GM12878 (cell line): ENCODE results near the gene RBMS3. TPM values are rescaled to one million over a fixed set of nuclear protein-coding genes. Genes with fewer than 3 reads are reported as not detected.

Experiments used
- ATAC-seq: fragments of 200-7000 bp; cut with Tn5 transposase; 3 replicates; pipeline ENCODE4 v1.9.1; 2020; ENCODE audit warnings: mild to moderate bottlenecking, moderate library complexity
- BruUV-seq: library from RNA; stranded (reverse); fragments of 400-500 nt; replicated peaks from 2 replicates; lab custom pipeline; 2021; lab: Mats Ljungman, UMichigan
- CTCF ChIA-PET: fragments of 300-600 bp; sonication (Branson Sonifier 250); formaldehyde crosslinking; extraction: SDS; loops from one replicate; lab custom pipeline; 2021; ENCODE audit warnings: inconsistent platforms; lab: Yijun Ruan, JAX
- POLR2A ChIA-PET: fragments of 350-600 bp; formaldehyde crosslinking; extraction: SDS; loops from one replicate; lab custom pipeline; 2021; ENCODE audit warnings: inconsistent platforms; lab: Charles Lee
- RAD21 ChIA-PET: fragments of 300-600 bp; sonication (Branson Sonifier 250); formaldehyde crosslinking; loops from one replicate; lab custom pipeline; 2023; ENCODE audit warnings: antibody characterized with exemption; ENCODE audit not compliant: unreplicated experiment; lab: Charles Lee
- SMC1A ChIA-PET: fragments of 300-600 bp; sonication (Branson Sonifier 250); formaldehyde crosslinking; loops from one replicate; lab custom pipeline; 2023; ENCODE audit not compliant: unreplicated experiment, uncharacterized antibody; lab: Charles Lee
- DNase-seq: peaks from one replicate; pipeline ENCODE4 v3.0.0-alpha.2; 2011; ENCODE audit warnings: low read depth, low spot score
- FAIRE-seq: peaks from 3 replicates; lab custom pipeline; 2011; peaks lifted over from hg19 to GRCh38; lab: Jason Lieb, UNC
- H2AFZ ChIP-seq: 2 replicates; pipeline ENCODE4 v1.6.0; 2011; ENCODE audit warnings: low read depth, low read length, control low read depth; ENCODE audit not compliant: control insufficient read depth
- H3K27ac ChIP-seq: 2 replicates; pipeline ENCODE4 v1.5.1; 2011; ENCODE audit warnings: control low read depth; ENCODE audit not compliant: control insufficient read depth, insufficient read depth
- H3K27me3 ChIP-seq, 2 experiments: replicated peaks in 1 of 2; 2 replicates each; pipeline versions ENCODE4 v1.6.0 to v1.6.1; 2011; ENCODE audit warnings: low read length in 1 of 2; ENCODE audit not compliant: control insufficient read depth in 2 of 2, insufficient read depth in 2 of 2
- H3K36me3 ChIP-seq, 2 experiments: 2 replicates each; pipeline ENCODE4 v1.5.1; 2011; ENCODE audit warnings: low read length in 1 of 2; ENCODE audit not compliant: control insufficient read depth in 2 of 2, insufficient read depth in 2 of 2
- H3K4me1 ChIP-seq: 2 replicates; pipeline ENCODE4 v1.6.1; 2011; ENCODE audit warnings: mild to moderate bottlenecking, low read length, moderate library complexity, mixed read lengths; ENCODE audit not compliant: control insufficient read depth, insufficient read depth
- H3K4me2 ChIP-seq: 2 replicates; pipeline ENCODE4 v1.6.0; 2011; ENCODE audit warnings: control low read depth; ENCODE audit not compliant: control insufficient read depth, insufficient read depth
- H3K4me3 ChIP-seq: fragments of 200-600 bp; sonication (generic); 2 replicates; pipeline ENCODE4 v1.5.1; 2016
- H3K79me2 ChIP-seq: 2 replicates; pipeline ENCODE4 v1.6.0; 2011; ENCODE audit warnings: low read length; ENCODE audit not compliant: control insufficient read depth, insufficient read depth
- H3K9ac ChIP-seq: 2 replicates; pipeline ENCODE4 v1.8.0; 2011; ENCODE audit warnings: low read length, control low read depth, mixed read lengths; ENCODE audit not compliant: control insufficient read depth, insufficient read depth
- H3K9me3 ChIP-seq: replicated peaks from 3 replicates; pipeline ENCODE4 v1.5.1; 2011; ENCODE audit warnings: mild to moderate bottlenecking, low read length; ENCODE audit not compliant: control insufficient read depth, insufficient read depth
- H4K20me1 ChIP-seq: 2 replicates; pipeline ENCODE4 v1.6.0; 2011; ENCODE audit not compliant: control insufficient read depth, insufficient read depth
- CHD4 ChIP-seq: fragments of 200-600 bp; sonication (generic); IDR thresholded peaks from 2 replicates; pipeline ENCODE4 v1.6.1; 2016; ENCODE audit warnings: mild to moderate bottlenecking
- CREB1 ChIP-seq: IDR thresholded peaks from 2 replicates; pipeline ENCODE4 v1.6.1; 2012; ENCODE audit warnings: low read depth, mild to moderate bottlenecking, inconsistent platforms
- EED ChIP-seq: sonication (generic); IDR thresholded peaks from 2 replicates; pipeline ENCODE4 v1.6.1; 2016; ENCODE audit warnings: antibody characterized with exemption, low read depth
- HCFC1 ChIP-seq: fragments of 150-350 bp; IDR thresholded peaks from 2 replicates; pipeline ENCODE4 v1.6.1; 2014; ENCODE audit warnings: low read length
- JUNB ChIP-seq: IDR thresholded peaks from 2 replicates; pipeline ENCODE4 v1.6.1; 2016; ENCODE audit warnings: antibody characterized with exemption, mild to moderate bottlenecking
- PML ChIP-seq: IDR thresholded peaks from 2 replicates; pipeline ENCODE4 v1.6.1; 2012; ENCODE audit warnings: low read length, inconsistent platforms
- SMAD1 ChIP-seq: fragments of 450-650 bp; IDR thresholded peaks from 2 replicates; pipeline ENCODE4 v1.6.1; 2018; ENCODE audit warnings: mild to moderate bottlenecking, low read depth; ENCODE audit not compliant: partially characterized antibody
- SREBF1 ChIP-seq: IDR thresholded peaks from 2 replicates; pipeline ENCODE4 v1.6.1; 2012; ENCODE audit warnings: mild to moderate bottlenecking, low read length
- SUPT20H ChIP-seq: IDR thresholded peaks from 2 replicates; pipeline ENCODE4 v1.6.1; 2011; ENCODE audit warnings: low read depth, mild to moderate bottlenecking, low read length, moderate library complexity, borderline replicate concordance; ENCODE audit not compliant: control insufficient read depth
- ZBED1 ChIP-seq: IDR thresholded peaks from 2 replicates; pipeline ENCODE4 v1.6.1; 2016; ENCODE audit warnings: borderline replicate concordance
- ZNF622 ChIP-seq: fragments of 450-650 bp; IDR thresholded peaks from 2 replicates; pipeline ENCODE4 v1.6.1; 2017; ENCODE audit warnings: mild to moderate bottlenecking, inconsistent platforms
- ZZZ3 ChIP-seq: IDR thresholded peaks from 2 replicates; pipeline ENCODE4 v1.6.1; 2011; ENCODE audit warnings: low read depth; ENCODE audit not compliant: control insufficient read depth, insufficient read length
- WGBS: methylation state at CpG from one replicate; pipeline ENCODE4 v1.1.6; 2016; ENCODE audit warnings: low lambda C conversion rate; ENCODE audit not compliant: insufficient replicate concordance, insufficient coverage; ENCODE audit errors: missing lambda C conversion rate; 5-methylcytosine and 5-hydroxymethylcytosine counted together
- in situ Hi-C: fragments of 300-500 bp; cut with MboI; formaldehyde crosslinking; loops from 9 replicates; pipeline ENCODE4 v1.14.3; 2018; ENCODE audit warnings: mixed read lengths
- intact Hi-C: fragments of 100-400 bp; cut with micrococcal nuclease; formaldehyde crosslinking; loops from one replicate; pipeline ENCODE4 v1.14.2; 2022; ENCODE audit not compliant: unreplicated experiment
- polyA plus RNA-seq, 11 experiments: library from polyadenylated mRNA; depleted of rRNA in 4 of 11; unstranded in 6 of 11; stranded (reverse) in 5 of 11; fragments of >200 nt; fragmentation: Nextera tagmentation in 4 of 11; fragmentation: Illumina TruSeq in 1 of 11; extraction: Ambion mirVana in 4 of 11; extraction: Trizol in 1 of 11; gene quantifications; 1 replicate in 1 of 11; 2 replicates in 10 of 11; pipeline versions ENCODE4 v1.2.1 to v1.2.3, GENCODE V29; 2011 to 2016; ENCODE audit warnings: inconsistent platforms in 2 of 11, missing spikeins in 2 of 11, low read depth in 1 of 11
- total RNA-seq, 4 experiments: library from RNA; depleted of rRNA in 3 of 4; stranded (reverse); fragments of >200 nt in 3 of 4; fragmentation: Illumina TruSeq in 1 of 4; extraction: Trizol in 1 of 4; gene quantifications; 2 replicates each; pipeline versions ENCODE4 v1.2.1 to v1.2.3, GENCODE V29; 2013 to 2021
- TF ChIP-seq, protein P1 (sequence below), 3 experiments: IDR thresholded peaks in 2 of 3; conservative IDR thresholded peaks in 1 of 3; 2 replicates each; pipeline ENCODE4 v1.5.1; 2011; ENCODE audit warnings: low read depth in 3 of 3, low read length in 3 of 3, mild to moderate bottlenecking in 3 of 3, control low read depth in 2 of 3, moderate library complexity in 2 of 3, inconsistent platforms in 1 of 3, mixed read lengths in 1 of 3; ENCODE audit not compliant: control insufficient read depth in 2 of 3, insufficient read depth in 1 of 3; ENCODE audit errors: extremely low read depth in 1 of 3
- TF ChIP-seq, protein P2 (sequence below): fragments of 450-650 bp; IDR thresholded peaks from 2 replicates; pipeline ENCODE4 v1.6.1; 2017; ENCODE audit warnings: mild to moderate bottlenecking

The RBMS3 gene
- total and polyA plus RNA-seq, 10 of the 15 experiments (the other 5 are each of a cell fraction or from before 2014, with no cell fraction given), result 0.79 to 4.7 (median 3.1) TPM

DNA sequence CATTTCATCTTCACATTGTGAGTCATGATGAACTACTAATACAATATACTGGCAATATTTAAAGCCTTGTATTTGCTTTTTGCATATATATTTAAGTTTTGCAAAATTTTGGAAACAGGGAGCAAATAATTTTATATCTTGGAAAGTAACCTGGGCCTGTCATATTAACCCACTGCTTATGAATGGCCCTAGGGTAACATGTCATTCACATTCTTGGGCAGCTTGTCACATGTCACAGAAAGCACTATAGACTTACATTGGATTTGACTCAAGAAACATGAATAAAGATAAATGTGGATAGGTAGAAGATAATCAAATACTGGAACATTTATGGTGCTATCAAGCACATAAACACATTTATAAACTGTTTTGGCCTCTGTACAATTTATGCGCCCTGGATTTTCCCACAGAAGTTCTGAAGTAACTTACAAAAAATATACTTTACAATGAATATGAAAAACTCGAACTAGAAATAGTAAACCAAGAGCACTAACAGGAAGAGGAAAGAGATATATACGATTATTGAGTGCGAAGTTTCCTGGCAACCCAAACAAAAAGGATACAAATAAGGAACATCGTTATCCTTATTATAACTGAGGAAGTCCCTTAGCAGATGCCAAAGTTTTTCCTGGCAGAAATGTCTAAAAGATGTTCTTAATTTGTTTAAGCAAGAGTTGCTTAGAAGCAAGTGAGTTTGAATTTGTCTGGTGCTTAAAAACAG, 257.2 kb downstream of the RBMS3 start:
- ChIA-PET POLR2A (interaction anchor here (0.8 kb wide), 1 partner anchor 12 kb away, joined by 3 read pairs; no protein-coding TSS in a partner anchor), RAD21 (interaction anchor here (1.3 kb wide), 1 partner anchor 23 kb away, joined by 3 read pairs; no protein-coding TSS in a partner anchor), SMC1A (interaction anchor here (0.7 to 0.8 kb wide), 2 partner anchors 23 to 49 kb away, joined by 3 read pairs; no protein-coding TSS in a partner anchor), CTCF (interaction anchor here (1.5 kb wide), 1 partner anchor 26 kb away, joined by 4 read pairs; no protein-coding TSS in a partner anchor)
- Histone ChIP-seq H3K4me3 (no peak overlapping the region), H3K4me2 (no peak overlapping the region), H3K27me3 (no peaks in the 10 kb centered on the region), H2AFZ (no peak overlapping the region), H3K9me3 (no peaks in the 10 kb centered on the region), H3K27ac (no peak overlapping the region), H3K4me1 (no peaks in the 10 kb centered on the region), H4K20me1 (no peaks in the 10 kb centered on the region), H3K79me2 (no peaks in the 10 kb centered on the region), H3K36me3 (no peaks in the 10 kb centered on the region), H3K9ac (no peak overlapping the region)
- in situ Hi-C loops, result no loop called here
- TF ChIP-seq SUPT20H, result no peak
- TF ChIP-seq CREB1, result no peak
- no peak for TF ChIP-seq HCFC1
- DNase-seq, result no peak
- intact Hi-C loops, result no loop called here
- no TSS peak for BruUV-seq
- no peak for FAIRE-seq
- ATAC-seq, result no peak
- WGBS, result 41% methylated on average over 5 of the region's 5 CpGs

DNA sequence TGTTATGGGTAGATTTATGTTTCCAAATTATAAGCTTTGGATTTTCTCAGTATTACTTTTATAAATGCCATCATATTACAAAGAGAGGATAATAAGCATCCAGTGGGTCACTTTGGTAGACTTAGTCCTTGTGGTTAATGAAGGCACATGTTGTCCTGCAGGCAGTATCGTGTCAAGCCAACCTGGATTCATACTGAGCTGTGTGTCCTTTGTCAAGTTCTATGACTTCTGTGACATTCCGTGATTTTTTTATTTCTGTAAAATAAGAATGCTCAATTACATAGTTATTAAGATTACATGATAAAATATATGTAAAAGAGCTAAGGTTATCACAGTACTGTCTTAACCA, 257.7 kb downstream of the RBMS3 start:
- BruUV-seq, result no TSS peak
- Histone ChIP-seq H3K36me3 (no peaks in the 10 kb centered on the region), H3K4me2 (no peak overlapping the region), H3K9me3 (no peaks in the 10 kb centered on the region), H4K20me1 (no peaks in the 10 kb centered on the region), H2AFZ (no peak overlapping the region), H3K9ac (no peak overlapping the region), H3K79me2 (no peaks in the 10 kb centered on the region), H3K27me3 (no peaks in the 10 kb centered on the region), H3K4me3 (no peak overlapping the region), H3K27ac (no peak overlapping the region), H3K4me1 (no peaks in the 10 kb centered on the region)
- SMC1A ChIA-PET, result interaction anchor here (0.8 to 1.7 kb wide), 4 partner anchors 8 to 23 kb away, joined by 3 to 5 read pairs (median 4); no protein-coding TSS in a partner anchor
- in situ Hi-C loops, result no loop called here
- no peak for FAIRE-seq
- CTCF ChIA-PET, result interaction anchor here (1.5 kb wide), 1 partner anchor 25 kb away, joined by 4 read pairs; no protein-coding TSS in a partner anchor
- intact Hi-C loops, result no loop called here
- POLR2A ChIA-PET, result interaction anchor here (0.8 kb wide), 1 partner anchor 13 kb away, joined by 3 read pairs; no protein-coding TSS in a partner anchor
- no peak for DNase-seq
- ATAC-seq, result no peak
- WGBS, result 0% methylated on average over 2 of the region's 2 CpGs
- RAD21 ChIA-PET, result interaction anchor here (1.3 kb wide), 1 partner anchor 24 kb away, joined by 3 read pairs; no protein-coding TSS in a partner anchor
- TF ChIP-seq, protein P1, sequence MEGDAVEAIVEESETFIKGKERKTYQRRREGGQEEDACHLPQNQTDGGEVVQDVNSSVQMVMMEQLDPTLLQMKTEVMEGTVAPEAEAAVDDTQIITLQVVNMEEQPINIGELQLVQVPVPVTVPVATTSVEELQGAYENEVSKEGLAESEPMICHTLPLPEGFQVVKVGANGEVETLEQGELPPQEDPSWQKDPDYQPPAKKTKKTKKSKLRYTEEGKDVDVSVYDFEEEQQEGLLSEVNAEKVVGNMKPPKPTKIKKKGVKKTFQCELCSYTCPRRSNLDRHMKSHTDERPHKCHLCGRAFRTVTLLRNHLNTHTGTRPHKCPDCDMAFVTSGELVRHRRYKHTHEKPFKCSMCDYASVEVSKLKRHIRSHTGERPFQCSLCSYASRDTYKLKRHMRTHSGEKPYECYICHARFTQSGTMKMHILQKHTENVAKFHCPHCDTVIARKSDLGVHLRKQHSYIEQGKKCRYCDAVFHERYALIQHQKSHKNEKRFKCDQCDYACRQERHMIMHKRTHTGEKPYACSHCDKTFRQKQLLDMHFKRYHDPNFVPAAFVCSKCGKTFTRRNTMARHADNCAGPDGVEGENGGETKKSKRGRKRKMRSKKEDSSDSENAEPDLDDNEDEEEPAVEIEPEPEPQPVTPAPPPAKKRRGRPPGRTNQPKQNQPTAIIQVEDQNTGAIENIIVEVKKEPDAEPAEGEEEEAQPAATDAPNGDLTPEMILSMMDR (IDR thresholded peaks at IDR 0.05 in 2 of 3, conservative IDR thresholded peaks at IDR 0.05 in 1 of 3; ENCODE audit: control insufficient read depth in 2 of 3, extremely low read depth in 1 of 3, insufficient read depth in 1 of 3, low read depth in 3 of 3, low read length in 3 of 3), result no peak
- TF ChIP-seq JUNB (no peak), ZZZ3 (no peak), SREBF1 (no peak), PML (no peak), CHD4 (no peak), SMAD1 (no peak), ZBED1 (no peak), ZNF622 (no peak), EED (no peak)
- TF ChIP-seq, protein P2, sequence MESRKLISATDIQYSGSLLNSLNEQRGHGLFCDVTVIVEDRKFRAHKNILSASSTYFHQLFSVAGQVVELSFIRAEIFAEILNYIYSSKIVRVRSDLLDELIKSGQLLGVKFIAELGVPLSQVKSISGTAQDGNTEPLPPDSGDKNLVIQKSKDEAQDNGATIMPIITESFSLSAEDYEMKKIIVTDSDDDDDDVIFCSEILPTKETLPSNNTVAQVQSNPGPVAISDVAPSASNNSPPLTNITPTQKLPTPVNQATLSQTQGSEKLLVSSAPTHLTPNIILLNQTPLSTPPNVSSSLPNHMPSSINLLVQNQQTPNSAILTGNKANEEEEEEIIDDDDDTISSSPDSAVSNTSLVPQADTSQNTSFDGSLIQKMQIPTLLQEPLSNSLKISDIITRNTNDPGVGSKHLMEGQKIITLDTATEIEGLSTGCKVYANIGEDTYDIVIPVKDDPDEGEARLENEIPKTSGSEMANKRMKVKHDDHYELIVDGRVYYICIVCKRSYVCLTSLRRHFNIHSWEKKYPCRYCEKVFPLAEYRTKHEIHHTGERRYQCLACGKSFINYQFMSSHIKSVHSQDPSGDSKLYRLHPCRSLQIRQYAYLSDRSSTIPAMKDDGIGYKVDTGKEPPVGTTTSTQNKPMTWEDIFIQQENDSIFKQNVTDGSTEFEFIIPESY, result no peak
